HG03442 (cell line): ENCODE measurements around the gene BRD2.

ENCODE experiments used
- ATAC-seq: cut with Tn5 transposase; IDR thresholded peaks from one replicate; pipeline ENCODE4 v1.9.1; 2021; ENCODE audit warnings: mild to moderate bottlenecking, moderate library complexity; ENCODE audit not compliant: unreplicated experiment

BRD2 gene

GRCh38 chr6:32947552-32948465 is 20.6 kb upstream of the BRD2 start:
- no peak for ATAC-seq

DNA sequence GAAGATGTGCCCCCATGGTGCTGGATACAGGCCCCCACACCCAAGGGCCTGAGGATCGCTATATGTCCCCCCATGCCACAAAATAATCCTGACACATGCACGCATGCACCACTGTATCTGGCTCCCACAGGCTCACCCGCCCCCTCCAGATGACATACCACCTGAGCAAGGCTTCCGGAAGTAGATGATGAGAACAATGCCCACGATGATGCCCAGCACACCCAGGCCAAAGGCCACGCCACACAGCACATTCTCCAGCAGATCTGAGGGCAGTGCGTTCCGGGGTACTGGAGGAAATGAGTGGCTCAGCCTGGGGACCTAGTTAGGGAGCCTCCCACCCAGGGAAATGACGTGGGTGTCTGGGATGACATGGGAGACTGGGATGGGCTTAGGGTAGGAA is 19.3 kb upstream of the BRD2 start:
- no peak for ATAC-seq

GRCh38 chr6:32950010-32950409 is 18.4 kb upstream of the BRD2 start:
- no peak for ATAC-seq

DNA sequence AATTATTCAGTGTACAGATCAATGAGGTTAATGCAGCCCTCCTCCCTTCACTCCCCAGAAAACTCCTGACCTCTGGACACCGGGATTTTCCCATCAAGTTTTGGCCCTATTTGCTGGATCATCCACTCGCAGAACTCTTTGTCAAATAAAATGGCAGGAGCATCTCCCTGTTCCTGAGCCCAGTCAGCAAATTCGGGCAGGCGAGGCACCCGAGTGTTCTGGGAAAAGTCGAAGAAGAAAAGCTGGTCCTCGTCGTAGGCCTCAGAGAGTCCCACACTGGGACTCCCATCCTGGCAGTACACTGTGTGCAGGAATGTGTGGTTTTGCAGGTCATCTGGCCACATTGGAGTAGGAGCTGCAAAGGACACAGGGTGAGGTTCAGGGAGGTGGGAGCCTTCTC is 17.9 kb upstream of the BRD2 start:
- ATAC-seq = no peak

- ATAC-seq = peak; percentile 87
Observed at GRCh38 chr6:32952817-32953739, 15.3 kb upstream of the BRD2 start, which contains the start of gene HLA-DMA. TSS of gene HLA-DMA (minus strand) at chr6:32953097. CDS start at chr6:32953036, 61 bp downstream.

GRCh38 chr6:32953775-32954174 is 14.6 kb upstream of the BRD2 start:
- no peak for ATAC-seq

DNA sequence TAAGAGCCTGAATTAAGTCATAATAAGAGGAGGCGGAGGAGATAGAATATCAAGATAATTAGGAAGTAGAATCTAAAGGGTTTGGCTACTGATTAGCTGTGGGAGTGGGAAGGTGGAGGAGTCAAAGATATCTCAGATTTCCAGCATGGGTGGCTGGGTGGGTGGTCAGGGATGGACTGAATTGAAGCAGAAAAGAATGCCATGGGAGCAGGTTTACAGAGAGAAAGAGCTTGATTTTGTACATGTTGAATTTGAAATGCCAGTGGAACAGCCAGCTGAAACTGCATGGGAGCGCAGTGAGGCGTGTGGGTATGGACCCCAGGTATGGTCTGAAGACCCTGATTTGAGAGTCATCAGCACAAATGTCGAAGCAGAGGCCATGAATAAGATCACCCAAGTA is 14.1 kb upstream of the BRD2 start:
- no peak for ATAC-seq

DNA sequence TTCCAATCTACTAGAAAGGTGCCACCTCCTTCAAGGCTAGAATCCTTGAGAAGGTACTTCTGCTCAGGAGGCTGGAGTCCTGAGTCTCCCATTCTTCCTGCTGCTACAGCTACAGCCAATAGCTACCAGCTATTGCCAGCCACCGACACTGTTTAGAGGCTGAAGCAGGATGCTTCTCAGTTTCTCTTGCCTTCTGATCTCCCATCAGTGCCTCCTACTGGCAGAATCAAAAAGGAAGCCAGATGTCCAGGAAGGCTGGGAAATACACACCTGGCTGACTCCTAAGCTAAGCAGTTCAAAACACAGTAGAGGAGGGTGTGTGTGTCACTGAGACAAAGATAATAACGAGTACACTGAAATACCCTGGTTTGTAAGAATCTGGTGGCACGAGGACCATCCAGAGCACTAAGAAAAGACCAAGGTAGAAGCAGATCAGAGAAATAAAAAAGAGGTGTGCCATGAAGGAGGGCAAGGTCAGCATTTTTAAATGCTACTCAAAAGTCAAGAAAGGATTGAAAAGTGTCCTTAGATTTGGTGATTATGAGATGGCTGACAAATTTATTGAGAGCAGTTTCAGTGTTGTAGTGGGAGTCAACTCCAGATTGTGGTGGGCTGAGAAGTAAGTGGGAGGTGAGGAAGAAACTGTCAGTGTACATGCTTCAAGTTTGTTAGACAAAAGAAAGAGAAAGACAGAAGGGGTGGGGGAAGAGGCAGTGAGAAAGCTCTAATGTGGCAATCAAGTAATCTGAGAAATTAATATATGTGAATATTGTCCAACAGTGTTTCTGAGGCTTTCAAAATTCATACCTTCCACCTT is 13.2 kb upstream of the BRD2 start:
- no peak for ATAC-seq

DNA sequence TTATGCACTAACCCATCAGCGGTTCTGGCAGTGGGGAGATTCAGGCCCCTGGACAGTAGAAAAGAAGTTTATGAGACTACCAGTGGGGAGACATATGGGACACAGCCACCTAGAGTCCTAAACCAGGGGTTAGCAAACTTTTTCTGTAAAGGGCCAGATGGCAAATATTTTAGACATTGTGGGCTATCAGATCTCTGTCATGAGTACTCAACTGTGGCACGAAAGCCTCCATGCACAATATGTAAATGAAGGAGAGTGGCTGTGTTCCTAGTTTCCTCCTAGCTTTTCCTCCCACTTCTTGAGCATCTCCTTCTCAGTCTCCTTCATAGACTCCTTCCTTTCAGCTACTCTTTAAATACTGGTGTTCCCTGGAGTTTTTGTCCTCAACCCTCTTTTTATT is 12.2 kb upstream of the BRD2 start:
- ATAC-seq = no peak

- no peak for ATAC-seq
Observed at GRCh38 chr6:32960563-32960962, 7.8 kb upstream of the BRD2 start.

GRCh38 chr6:32962213-32962826 is 6.1 kb upstream of the BRD2 start:
- ATAC-seq = no peak

DNA sequence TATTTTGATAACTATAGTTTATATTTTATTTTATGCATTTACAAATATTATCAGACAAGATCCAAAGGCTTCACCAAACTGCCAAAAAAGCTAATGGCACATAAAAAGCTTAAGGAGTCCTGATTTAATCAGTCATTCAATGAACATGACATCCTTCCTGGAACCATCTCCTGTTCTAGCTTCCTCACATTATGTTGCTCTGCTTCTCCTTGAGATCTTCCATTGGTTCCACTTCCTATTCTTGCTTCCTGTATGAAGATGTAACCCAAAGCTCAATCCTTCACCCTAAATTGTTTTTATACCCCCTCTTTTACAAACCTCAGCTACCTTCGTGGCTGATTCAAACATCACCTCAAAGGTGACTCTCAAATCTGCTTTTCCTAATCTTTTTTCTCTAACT is 4.5 kb upstream of the BRD2 start:
- no peak for ATAC-seq

DNA sequence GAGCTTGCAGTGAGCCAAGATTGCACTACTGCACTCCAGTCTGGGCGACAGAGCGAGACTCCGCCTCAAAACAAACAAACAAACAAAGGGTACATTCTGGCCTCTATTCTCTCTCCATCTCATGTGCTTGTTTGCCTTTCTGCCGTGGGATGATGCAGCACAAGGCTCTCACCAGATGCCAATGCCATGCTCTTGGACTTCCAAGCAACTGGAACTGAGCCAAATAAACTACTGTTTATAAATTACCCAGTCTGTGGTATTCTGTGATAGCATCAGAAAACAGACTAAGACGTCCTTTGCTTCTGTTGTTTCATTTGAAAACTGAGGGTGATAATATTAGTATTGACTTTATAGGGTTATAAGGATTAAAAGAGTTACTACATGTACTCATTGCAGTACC is 3.6 kb upstream of the BRD2 start:
- ATAC-seq = no peak

GRCh38 chr6:32967151-32968091 is 973 bp upstream of the BRD2 start:
- ATAC-seq = no peak

GRCh38 chr6:32968867-32969684 is 682 bp downstream of the BRD2 start:
- no peak for ATAC-seq

DNA sequence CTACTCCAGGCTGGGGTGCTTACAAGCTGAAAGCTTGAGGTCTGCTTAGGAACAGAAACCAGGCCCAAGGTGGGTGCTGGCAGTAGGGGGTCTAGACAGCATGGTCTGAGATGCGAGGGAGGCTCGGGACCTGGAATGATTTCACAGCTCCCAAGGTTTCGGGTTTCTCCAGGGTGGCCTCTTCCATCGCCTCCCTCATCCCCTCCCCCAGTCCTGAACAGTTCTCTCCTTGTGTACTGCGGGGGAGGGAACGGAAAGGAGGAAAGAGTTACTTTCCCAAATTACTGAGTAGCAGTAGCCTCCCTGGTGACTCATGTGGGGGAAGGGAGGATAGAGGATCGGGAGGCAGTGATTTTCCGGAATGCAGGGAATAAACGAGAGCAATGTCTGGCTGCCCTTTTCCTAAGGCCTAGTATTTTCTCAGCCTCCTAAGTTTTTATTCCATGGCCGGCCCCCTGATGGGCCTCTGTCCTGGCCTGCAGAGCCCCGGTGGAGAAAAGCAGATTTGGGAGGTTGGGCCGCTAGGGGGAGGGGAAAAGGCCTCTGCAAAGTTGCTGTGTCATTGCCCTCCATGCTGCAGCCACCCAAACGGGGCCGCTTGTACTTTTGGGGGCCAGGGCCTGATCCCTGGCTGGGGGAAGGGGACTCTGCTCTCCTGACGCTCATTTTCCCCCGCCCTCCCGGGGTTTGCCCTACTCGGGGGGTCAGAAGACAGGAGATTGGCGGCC is 1.5 kb downstream of the BRD2 start:
- no peak for ATAC-seq

DNA sequence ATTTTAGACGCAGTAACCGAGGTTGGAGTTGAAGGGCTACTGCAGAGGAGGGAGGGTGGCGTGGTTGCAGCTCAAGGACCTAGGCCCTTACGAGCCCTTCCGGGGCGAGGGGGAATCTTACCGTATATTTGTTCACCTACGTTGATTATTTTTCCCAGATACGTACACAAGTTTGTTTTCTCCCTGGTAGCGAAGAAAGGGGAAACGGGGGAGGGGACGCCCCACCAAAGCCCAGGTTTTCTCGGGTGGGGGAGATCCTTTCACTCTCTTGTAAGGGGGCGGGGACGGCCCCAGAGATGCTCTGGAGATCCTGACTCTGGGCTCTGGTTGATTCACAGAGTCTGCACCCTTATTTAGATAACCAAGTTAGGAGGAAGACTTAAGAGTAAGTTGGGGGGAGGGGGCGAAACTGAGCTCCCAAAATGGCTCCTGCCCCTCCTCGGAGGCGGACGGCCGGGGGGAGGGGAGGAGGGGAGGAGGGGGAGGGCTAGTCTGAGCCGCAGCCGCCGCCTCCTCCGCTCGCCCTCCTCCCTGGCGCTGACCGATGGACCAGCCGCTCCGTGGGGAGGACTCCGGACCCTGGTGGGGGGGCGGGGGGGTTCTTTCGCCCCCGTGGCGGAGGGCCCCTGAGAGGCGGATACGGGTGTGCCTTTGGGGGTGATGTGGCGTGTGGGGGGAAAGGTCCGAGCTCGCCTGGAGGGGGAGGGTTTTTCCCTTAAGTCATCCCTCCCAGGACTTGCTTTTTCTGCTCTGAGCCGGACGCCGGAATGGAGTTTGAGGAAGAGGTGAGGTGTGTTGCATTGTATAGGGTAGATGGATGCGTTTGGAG is 2.2 kb downstream of the BRD2 start:
- no peak for ATAC-seq
